PC-3 (cell line): ENCODE results near the gene NDRG4. TPM values are rescaled to one million over a fixed set of nuclear protein-coding genes. Genes with fewer than 3 reads are reported as not detected.

Experiments
- ATAC-seq: fragments of 200-7000 bp; cut with Tn5 transposase; 2 replicates; pipeline ENCODE4 v1.9.1; 2020; ENCODE audit warnings: mild to moderate bottlenecking, moderate library complexity
- BruUV-seq: library from RNA; stranded (reverse); fragments of 400-500 nt; replicated peaks from 2 replicates; lab custom pipeline; 2021; lab: Mats Ljungman, UMichigan
- CTCF ChIA-PET: fragments of 300-600 bp; sonication (Branson Sonifier 250); formaldehyde crosslinking; loops from one replicate; lab custom pipeline; 2022; ENCODE audit warnings: antibody characterized with exemption; lab: Charles Lee
- POLR2A ChIA-PET: fragments of 300-600 bp; sonication (Branson Sonifier 250); formaldehyde crosslinking; loops from one replicate; lab custom pipeline; 2022; ENCODE audit warnings: antibody characterized with exemption; ENCODE audit not compliant: unreplicated experiment; lab: Charles Lee
- DNase-seq: peaks from one replicate; pipeline ENCODE4 v3.0.0-alpha.2; 2015
- H2AFZ ChIP-seq: fragments of 300-600 bp; sonication (generic); 2 replicates; pipeline ENCODE4 v1.6.0; 2016; ENCODE audit warnings: antibody characterized with exemption, low read length
- H3F3A ChIP-seq: fragments of 300-600 bp; sonication (generic); one replicate; pipeline ENCODE4 v1.6.0; 2017; ENCODE audit warnings: antibody characterized with exemption, low read length, control low read depth, mild to moderate bottlenecking; ENCODE audit not compliant: unreplicated experiment
- H3K27ac ChIP-seq: fragments of 300-600 bp; sonication (generic); 2 replicates; pipeline ENCODE4 v1.5.1; 2016; ENCODE audit warnings: mild to moderate bottlenecking, low read length
- H3K27me3 ChIP-seq: fragments of 300-600 bp; sonication (generic); 2 replicates; pipeline ENCODE4 v1.6.1; 2016; ENCODE audit warnings: low read length, mixed read lengths
- H3K36me3 ChIP-seq: fragments of 300-600 bp; sonication (generic); 2 replicates; pipeline ENCODE4 v1.6.1; 2016; ENCODE audit warnings: low read depth, mixed run types, low read length, mixed read lengths
- H3K4me1 ChIP-seq: fragments of 300-600 bp; sonication (generic); 2 replicates; pipeline ENCODE4 v1.5.1; 2016; ENCODE audit warnings: low read length; ENCODE audit not compliant: insufficient read depth
- H3K4me2 ChIP-seq: fragments of 300-600 bp; sonication (generic); 2 replicates; pipeline ENCODE4 v1.6.0; 2016; ENCODE audit warnings: low read length
- H3K4me3 ChIP-seq: fragments of 300-600 bp; sonication (generic); 2 replicates; pipeline ENCODE4 v1.5.1; 2016; ENCODE audit warnings: mild to moderate bottlenecking, low read length, mixed read lengths
- H3K79me2 ChIP-seq: fragments of 300-600 bp; sonication (generic); 2 replicates; pipeline ENCODE4 v1.6.1; 2017; ENCODE audit warnings: low read length, mixed read lengths
- H3K9ac ChIP-seq: fragments of 300-600 bp; sonication (generic); 2 replicates; pipeline ENCODE4 v1.6.0; 2016; ENCODE audit warnings: mild to moderate bottlenecking, low read length
- H3K9me2 ChIP-seq: fragments of 300-600 bp; sonication (generic); replicated peaks from 2 replicates; pipeline ENCODE4 v1.6.1; 2016; ENCODE audit warnings: mixed run types, low read length, mixed read lengths
- H3K9me3 ChIP-seq: fragments of 300-600 bp; sonication (generic); 2 replicates; pipeline ENCODE4 v1.6.1; 2016; ENCODE audit warnings: low read length, mixed read lengths
- H4K20me1 ChIP-seq: fragments of 300-600 bp; sonication (generic); 2 replicates; pipeline ENCODE4 v1.6.1; 2016; ENCODE audit warnings: low read length, mixed read lengths
- EZH2 ChIP-seq: fragments of 300-600 bp; sonication (generic); IDR thresholded peaks from one replicate; pipeline ENCODE4 v1.6.1; 2017; ENCODE audit warnings: antibody characterized with exemption, mild to moderate bottlenecking, low read length; ENCODE audit not compliant: unreplicated experiment
- EZH2phosphoT487 ChIP-seq: fragments of 300-600 bp; sonication (generic); IDR thresholded peaks from 2 replicates; pipeline ENCODE4 v1.6.1; 2018; ENCODE audit warnings: mild to moderate bottlenecking, antibody characterized with exemption, low read length, borderline replicate concordance
- intact Hi-C: fragments of 100-400 bp; cut with micrococcal nuclease; formaldehyde crosslinking; loops from 2 replicates; pipeline ENCODE4 v1.9.0; 2023
- total RNA-seq: library from RNA; depleted of rRNA; stranded (reverse); fragments of >200 nt; gene quantifications from 2 replicates; pipeline ENCODE4 v1.2.3, GENCODE V29; 2014
- TF ChIP-seq, protein P1 (sequence below): fragments of 300-600 bp; sonication (generic); conservative IDR thresholded peaks from 2 replicates; pipeline ENCODE4 v1.5.1; 2017; ENCODE audit warnings: antibody characterized with exemption, low read depth, mild to moderate bottlenecking, low read length

The NDRG4 gene
- total RNA-seq, 1 experiment from 2014 or later, result 26.6 TPM

DNA sequence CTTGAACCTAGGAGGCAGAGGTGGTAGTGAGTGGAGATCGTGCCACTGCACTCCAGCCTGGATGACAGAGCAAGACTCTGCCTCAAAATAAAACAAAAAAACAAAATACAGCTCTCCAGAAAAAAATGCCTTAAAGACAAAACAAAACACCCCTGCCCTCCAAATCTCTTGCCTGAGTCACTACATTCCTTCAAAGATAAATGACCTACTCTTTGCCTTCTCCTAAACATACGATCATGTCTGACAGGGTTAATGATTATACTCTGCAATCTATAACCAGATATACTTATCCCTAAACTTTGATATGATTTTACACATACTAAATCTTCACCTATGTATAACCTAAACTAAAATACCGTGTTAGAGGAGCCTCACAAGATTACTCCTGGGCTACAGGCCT lies 13.9 kb downstream of the NDRG4 start:
- Histone ChIP-seq H3K9ac (no peak overlapping the region), H3K27me3 (no peaks in the 10 kb centered on the region), H3K9me2 (no peaks in the 10 kb centered on the region), H4K20me1 (no peaks in the 10 kb centered on the region), H3K4me2 (0 out of 2 replicates have a peak overlapping the region, but pooled peaks have one; percentile 92), H3K79me2 (peaks cover 20% of the 10 kb centered on the region), H3K36me3 (peaks cover 18% of the 10 kb centered on the region), H3F3A (no peaks in the 10 kb centered on the region), H3K27ac (no peak overlapping the region), H3K4me3 (no peak overlapping the region; the same call in 1 of the 2 replicates), H3K9me3 (no peaks in the 10 kb centered on the region), H3K4me1 (peaks cover 8% of the 10 kb centered on the region), H2AFZ (no peak overlapping the region)
- TF ChIP-seq EZH2phosphoT487, result no peak
- TF ChIP-seq, protein P1, sequence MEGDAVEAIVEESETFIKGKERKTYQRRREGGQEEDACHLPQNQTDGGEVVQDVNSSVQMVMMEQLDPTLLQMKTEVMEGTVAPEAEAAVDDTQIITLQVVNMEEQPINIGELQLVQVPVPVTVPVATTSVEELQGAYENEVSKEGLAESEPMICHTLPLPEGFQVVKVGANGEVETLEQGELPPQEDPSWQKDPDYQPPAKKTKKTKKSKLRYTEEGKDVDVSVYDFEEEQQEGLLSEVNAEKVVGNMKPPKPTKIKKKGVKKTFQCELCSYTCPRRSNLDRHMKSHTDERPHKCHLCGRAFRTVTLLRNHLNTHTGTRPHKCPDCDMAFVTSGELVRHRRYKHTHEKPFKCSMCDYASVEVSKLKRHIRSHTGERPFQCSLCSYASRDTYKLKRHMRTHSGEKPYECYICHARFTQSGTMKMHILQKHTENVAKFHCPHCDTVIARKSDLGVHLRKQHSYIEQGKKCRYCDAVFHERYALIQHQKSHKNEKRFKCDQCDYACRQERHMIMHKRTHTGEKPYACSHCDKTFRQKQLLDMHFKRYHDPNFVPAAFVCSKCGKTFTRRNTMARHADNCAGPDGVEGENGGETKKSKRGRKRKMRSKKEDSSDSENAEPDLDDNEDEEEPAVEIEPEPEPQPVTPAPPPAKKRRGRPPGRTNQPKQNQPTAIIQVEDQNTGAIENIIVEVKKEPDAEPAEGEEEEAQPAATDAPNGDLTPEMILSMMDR, result no peak
- no peak for TF ChIP-seq EZH2
- DNase-seq (no peak), ATAC-seq (no peak)
- ChIA-PET CTCF (interaction anchor here (0.7 kb wide), 1 partner anchor 148 kb away, joined by 15 read pairs; no protein-coding TSS in a partner anchor), POLR2A (interaction anchor here (0.6 kb wide), 1 partner anchor 14 kb away, joined by 4 read pairs; the partner anchor contains the start of gene NDRG4)
- intact Hi-C loops, result loop anchor here (2.0 to 10.0 kb wide), 2 partner anchors 121 to 243 kb away; no protein-coding TSS in a partner anchor
- no TSS peak for BruUV-seq

GRCh38 chr16:58515125-58515870 lies 15.4 kb downstream of the NDRG4 start, which contains the start of gene SETD6:
SETD6 (plus strand) TSS chr16:58515517; CDS start chr16:58515538, 21 bp downstream.
- peak within 1 kb of the TSS; percentile 92 for H3K4me2 ChIP-seq
- peak within 1 kb of the TSS; percentile 77 for H3K9ac ChIP-seq
- no peaks in the 10 kb centered on the region for H4K20me1 ChIP-seq
- H3K36me3 ChIP-seq, result peaks cover 31% of the 10 kb centered on the region
- intact Hi-C loops, result loop anchor here (10.0 kb wide), 1 partner anchor 120 kb away; no protein-coding TSS in a partner anchor
- ChIA-PET CTCF (interaction anchor here (0.6 kb wide), 1 partner anchor 285 kb away, joined by 5 read pairs; no protein-coding TSS in a partner anchor), POLR2A (interaction anchor here (0.6 kb wide), 1 partner anchor 103 kb away, joined by 4 read pairs; no protein-coding TSS in a partner anchor)
- H3K27me3 ChIP-seq, result no peaks in the 10 kb centered on the region
- no TSS peak for BruUV-seq
- peak within 1 kb of the TSS; percentile 36 for H3K27ac ChIP-seq
- peak within 1 kb of the TSS; percentile 74 for H3K4me3 ChIP-seq
- DNase-seq (peak; percentile 80), ATAC-seq (peak; percentile 85)
- H3K9me3 ChIP-seq, result no peaks in the 10 kb centered on the region
- no peaks in the 10 kb centered on the region for H3F3A ChIP-seq
- H3K4me1 ChIP-seq, result peaks cover 8% of the 10 kb centered on the region
- H2AFZ ChIP-seq, result peak within 1 kb of the TSS; percentile 85
- H3K9me2 ChIP-seq, result no peaks in the 10 kb centered on the region
- H3K79me2 ChIP-seq, result peaks cover 20% of the 10 kb centered on the region
- TF ChIP-seq EZH2 (no peak), EZH2phosphoT487 (no peak)
- TF ChIP-seq, protein P1, result no peak
